ENCODE measurements around the gene PXDC1.
"Not testable (repeated sequence)": the region's sequence is repeated elsewhere in the genome, so short reads cannot be mapped to it uniquely, and the experiment has no call there.

PXDC1 gene

DNA sequence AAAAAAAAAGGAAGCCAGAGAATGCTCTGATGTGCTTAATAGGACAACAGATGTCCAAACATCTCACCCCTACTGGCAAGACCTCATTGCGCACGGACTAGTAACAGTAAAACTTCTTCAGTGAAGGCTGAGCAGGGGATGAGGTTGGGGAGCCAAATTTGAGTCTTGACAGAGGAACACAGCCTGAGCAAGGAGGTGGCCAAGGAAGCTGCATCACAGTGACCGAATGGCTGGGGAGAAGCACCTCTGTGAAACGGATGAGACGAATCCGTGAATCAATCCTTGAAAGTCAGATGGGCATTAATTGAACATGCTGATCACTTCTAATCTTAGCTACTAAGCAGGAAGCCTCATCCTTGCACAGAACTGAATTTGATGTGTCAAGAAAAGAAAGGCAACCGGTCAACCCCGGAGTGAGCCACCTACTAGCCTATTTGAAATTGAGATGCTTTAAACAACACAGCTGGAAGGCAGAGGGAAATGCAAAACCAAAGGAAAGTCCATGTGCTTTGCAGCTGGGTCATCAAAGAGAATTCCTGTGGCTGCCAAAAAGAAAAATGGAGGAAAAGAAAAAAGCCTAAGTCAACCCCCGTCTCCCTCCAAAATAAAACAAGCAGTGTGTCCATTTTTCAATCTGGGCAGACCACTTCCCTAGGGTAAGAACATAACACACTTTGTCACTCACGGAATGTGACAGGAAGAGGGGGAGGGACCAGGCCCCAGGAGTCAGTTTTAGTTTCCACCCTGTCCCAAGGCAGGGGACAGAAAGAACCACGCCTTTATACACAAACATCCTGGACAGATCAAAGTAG lies 29.5 kb downstream of the PXDC1 start:
- TF ChIP-seq CTCF (conservative IDR thresholded peaks at IDR 0.05; ENCODE audit: low read depth, low read length) = no peak
- H3K4me3 ChIP-seq (ENCODE audit: low read length) = no peak overlapping the region
- no peak for DNase-seq (ENCODE audit: low read depth)

GRCh38 chr6:3720770-3721169 lies 30.7 kb downstream of the PXDC1 start:
- not testable (repeated sequence) for H3K4me3 ChIP-seq (ENCODE audit: low read length)

GRCh38 chr6:3719462-3720308 lies 31.8 kb downstream of the PXDC1 start:
- TF ChIP-seq CTCF (conservative IDR thresholded peaks at IDR 0.05; ENCODE audit: low read depth, low read length) = no peak
- no peak for DNase-seq (ENCODE audit: low read depth)
- no peak overlapping the region for H3K4me3 ChIP-seq (ENCODE audit: low read length)

More at GRCh38 chr6:3720770-3721169, 30.7 kb downstream of the PXDC1 start:
- not testable (repeated sequence) for DNase-seq (ENCODE audit: low read depth)

- no peak for DNase-seq (ENCODE audit: low read depth)
- no peak overlapping the region for H3K4me3 ChIP-seq (ENCODE audit: low read length)
- TF ChIP-seq CTCF (conservative IDR thresholded peaks at IDR 0.05; ENCODE audit: low read depth, low read length) = no peak
Measured at GRCh38 chr6:3718407-3718806, 33.1 kb downstream of the PXDC1 start.

DNA sequence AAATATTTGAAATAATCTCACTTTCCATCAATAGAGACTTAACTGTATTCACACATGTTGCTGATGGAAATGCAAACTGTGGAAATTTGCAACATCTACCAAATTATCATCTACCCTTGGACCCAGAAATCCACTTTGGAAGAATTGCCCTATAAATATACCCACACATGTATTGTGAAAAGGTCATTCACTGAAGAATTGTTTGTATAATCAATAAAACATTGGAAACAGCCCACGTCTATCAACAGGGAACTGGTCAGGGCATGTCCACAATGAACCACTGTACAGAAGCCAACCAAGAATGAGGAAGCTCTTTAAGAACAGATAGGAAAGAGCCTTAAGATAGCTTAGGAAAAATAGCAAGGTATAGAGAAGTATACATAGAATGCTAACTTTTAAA lies 36.2 kb downstream of the PXDC1 start:
- TF ChIP-seq CTCF (conservative IDR thresholded peaks at IDR 0.05; ENCODE audit: low read depth, low read length) = no peak
- no peak overlapping the region for H3K4me3 ChIP-seq (ENCODE audit: low read length)
- DNase-seq (ENCODE audit: low read depth) = no peak

GRCh38 chr6:3714768-3715167 lies 36.7 kb downstream of the PXDC1 start:
- DNase-seq (ENCODE audit: low read depth) = no peak
- H3K4me3 ChIP-seq (ENCODE audit: low read length) = no peak overlapping the region
- no peak for TF ChIP-seq CTCF (conservative IDR thresholded peaks at IDR 0.05; ENCODE audit: low read depth, low read length)

- H3K4me3 ChIP-seq (ENCODE audit: low read length) = no peak overlapping the region
- TF ChIP-seq CTCF (conservative IDR thresholded peaks at IDR 0.05; ENCODE audit: low read depth, low read length) = no peak
- no peak for DNase-seq (ENCODE audit: low read depth)
Measured at GRCh38 chr6:3714111-3714510, 37.4 kb downstream of the PXDC1 start.
